Ovary (tissue), 9 donors: Measurements from ENCODE around the gene EFTUD2. TPM values are rescaled to one million over a fixed set of nuclear protein-coding genes. Genes with fewer than 3 reads are reported as not detected.

Source experiments
- DNase-seq, 5 donors: peaks; one replicate each; pipeline ENCODE4 v3.0.0-alpha.2; 2019 to 2020
- H3K27ac ChIP-seq, 2 donors: fragments of 200-600 bp; one replicate each; pipeline versions ENCODE4 v1.5.1 to v1.8.0; 2019 to 2022
- H3K27me3 ChIP-seq: fragments of 200-600 bp; one replicate; pipeline ENCODE4 v1.8.0; 2022
- H3K36me3 ChIP-seq: fragments of 200-600 bp; sonication (generic); one replicate; pipeline ENCODE4 v1.5.1; 2019
- H3K4me1 ChIP-seq: one replicate; pipeline ENCODE4 v1.8.1; 2013; ENCODE audit warnings: mild to moderate bottlenecking, moderate library complexity; ENCODE audit not compliant: insufficient read depth
- H3K4me3 ChIP-seq: fragments of 200-600 bp; sonication (generic); one replicate; pipeline ENCODE4 v1.5.1; 2017
- H3K9me3 ChIP-seq, 2 donors: fragments of 200-600 bp in 1 of 2; sonication (generic) in 1 of 2; one replicate each; pipeline versions ENCODE4 v1.5.1 to v1.8.1; 2013 to 2019; ENCODE audit warnings: mild to moderate bottlenecking in 1 of 2, moderate library complexity in 1 of 2
- CTCF ChIP-seq, 3 donors: fragments of 450-650 bp in 2 of 3; fragments of 200-600 bp in 1 of 3; IDR thresholded peaks; one replicate each; pipeline versions ENCODE4 v1.5.1 to v1.8.0; 2016 to 2022; ENCODE audit warnings: antibody characterized with exemption in 3 of 3, mild to moderate bottlenecking in 1 of 3
- EP300 ChIP-seq: sonication (generic); formaldehyde crosslinking; IDR thresholded peaks from one replicate; pipeline ENCODE4 v1.6.1; 2017; ENCODE audit warnings: antibody characterized with exemption
- POLR2A ChIP-seq: fragments of 450-650 bp; IDR thresholded peaks from one replicate; pipeline ENCODE4 v1.6.1; 2017; ENCODE audit warnings: antibody characterized with exemption, mild to moderate bottlenecking, moderate library complexity
- WGBS, 3 donors: extraction: QIAGEN DNeasy Blood & Tissue Kit in 1 of 3; methylation state at CpG; one replicate each; pipeline versions ENCODE4 v1.1.5 to v1.1.7; 2013 to 2017; 5-methylcytosine and 5-hydroxymethylcytosine counted together
- intact Hi-C, 4 donors: fragments of 100-400 bp; cut with DNase I; formaldehyde crosslinking; loops; one replicate each; pipeline versions ENCODE4 v1.11.0 to v1.15.1; 2022 to 2023
- polyA plus RNA-seq, 2 donors: library from polyadenylated mRNA; stranded (reverse); fragments of 200-250 nt in 1 of 2; fragments of 350-450 nt in 1 of 2; fragmentation: Illumina TruSeq in 1 of 2; extraction: RNeasy Lipid Tissue Mini Kit (QIAGEN cat#74804) in 1 of 2; gene quantifications; one replicate each; pipeline ENCODE4 v1.2.3, GENCODE V29; 2013 to 2014
- total RNA-seq, 7 donors: library from RNA; depleted of rRNA in 2 of 7; stranded (reverse); fragments of >200 nt in 2 of 7; fragmentation: NEBNext Ultra II Directional in 3 of 7; extraction: Animal tissue kit (Norgen Biotek cat#: 25700) in 3 of 7; gene quantifications; one replicate each; pipeline versions ENCODE4 v1.1.0 to v1.2.4, GENCODE V29; 2016 to 2023
- donor health status: DM: no; HTN: no; CAD: no; lungs with moderate emphysema.
- donor health status: DM: no; HTN: no; CAD: no.
- donor health status: Bipolar disorder and iron deficiency.
- donor health status: DM: yes; HTN: yes; CAD: no.
- donor health status: DM: no; HTN: no; CAD: no.
- donor health status: DM: yes; HTN: yes; CAD: no.

The EFTUD2 gene
- total and polyA plus RNA-seq, 9 donors = 22.2 to 111 (median 62.5) TPM

GRCh38 chr17:44935116-44935515, 35.9 kb upstream of the EFTUD2 start:
- no peak overlapping the region for H3K27ac ChIP-seq
- DNase-seq = no peak
- 92 to 98% (median 95%) methylated on average over 9 of the region's 9 CpGs for WGBS, 3 donors
- intact Hi-C loops = no loop called here
- H3K9me3 ChIP-seq = no peaks in the 10 kb centered on the region
- no peaks in the 10 kb centered on the region for H3K36me3 ChIP-seq
- TF ChIP-seq CTCF (IDR thresholded peaks at IDR 0.05) (no peak), POLR2A (no peak), EP300 (no peak)
- no peaks in the 10 kb centered on the region for H3K27me3 ChIP-seq
- no peaks in the 10 kb centered on the region for H3K4me1 ChIP-seq
- no peak overlapping the region for H3K4me3 ChIP-seq

- DNase-seq = no peak
- Histone ChIP-seq H3K9me3 (no peaks in the 10 kb centered on the region), H3K4me1 (no peaks in the 10 kb centered on the region), H3K36me3 (no peaks in the 10 kb centered on the region), H3K27ac (no peak overlapping the region), H3K4me3 (no peak overlapping the region), H3K27me3 (no peaks in the 10 kb centered on the region)
- 94 to 95% (median 94%) methylated on average over 10 of the region's 10 CpGs for WGBS, 3 donors
- intact Hi-C loops = no loop called here
- TF ChIP-seq POLR2A (no peak), EP300 (no peak), CTCF (IDR thresholded peaks at IDR 0.05) (no peak)
Observed at GRCh38 chr17:44934745-44935105, 35.5 kb upstream of the EFTUD2 start.

- Histone ChIP-seq H3K27me3 (no peaks in the 10 kb centered on the region), H3K9me3 (no peaks in the 10 kb centered on the region), H3K36me3 (no peaks in the 10 kb centered on the region), H3K4me1 (no peaks in the 10 kb centered on the region), H3K27ac (no peak overlapping the region), H3K4me3 (no peak overlapping the region)
- no peak for DNase-seq
- intact Hi-C loops = no loop called here
- 93 to 96% (median 93%) methylated on average over 28 to 34 of the region's 34 CpGs for WGBS, 3 donors
- TF ChIP-seq POLR2A = no peak
- TF ChIP-seq EP300 = no peak
- no peak for TF ChIP-seq CTCF (IDR thresholded peaks at IDR 0.05)
Observed at GRCh38 chr17:44933824-44934744, 34.8 kb upstream of the EFTUD2 start.

- WGBS, 3 donors = 82 to 90% (median 84%) methylated on average over 6 of the region's 6 CpGs
- Histone ChIP-seq H3K27me3 (no peaks in the 10 kb centered on the region), H3K36me3 (no peaks in the 10 kb centered on the region), H3K4me3 (no peak overlapping the region), H3K9me3 (no peaks in the 10 kb centered on the region), H3K27ac (no peak overlapping the region), H3K4me1 (no peaks in the 10 kb centered on the region)
- intact Hi-C loops = no loop called here
- DNase-seq = no peak
- TF ChIP-seq CTCF (IDR thresholded peaks at IDR 0.05) (no peak), EP300 (no peak), POLR2A (no peak)
Observed at GRCh38 chr17:44932787-44933097, 33.5 kb upstream of the EFTUD2 start.
